Vagina (tissue), 2 donors: ENCODE measurements around the gene TANGO2.

ENCODE experiments used
- CTCF ChIP-seq, 3 experiments: fragments of 450-650 bp in 2 of 3; fragments of 200-600 bp in 1 of 3; sonication (generic) in 1 of 3; IDR thresholded peaks; one replicate each; pipeline ENCODE4 v1.5.1; 2017 to 2019; ENCODE audit warnings: antibody characterized with exemption in 3 of 3, mild to moderate bottlenecking in 2 of 3, moderate library complexity in 2 of 3
- POLR2A ChIP-seq, 2 donors: fragments of 450-650 bp; IDR thresholded peaks; one replicate each; pipeline ENCODE4 v1.6.1; 2017; ENCODE audit warnings: antibody characterized with exemption in 2 of 2, mild to moderate bottlenecking in 2 of 2, moderate library complexity in 2 of 2

DNA sequence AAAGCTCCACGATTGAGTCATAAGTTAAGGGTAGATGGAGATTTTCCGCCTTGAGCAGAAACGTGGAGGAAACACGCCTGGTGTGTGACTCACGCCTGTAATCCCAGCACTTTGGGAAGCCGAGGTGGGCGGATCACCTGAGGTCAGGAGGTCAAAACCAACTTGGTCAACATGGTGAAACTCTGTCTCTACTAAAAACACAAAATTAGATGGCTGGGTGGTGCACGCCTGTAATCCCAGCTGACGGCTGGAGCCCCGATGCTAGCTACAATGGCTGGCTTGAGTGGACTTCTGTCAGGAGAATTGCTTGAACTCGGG is 41.8 kb downstream of the TANGO2 start:
- TF ChIP-seq CTCF (IDR thresholded peaks at IDR 0.05): no peak
- no peak for TF ChIP-seq POLR2A (IDR thresholded peaks at IDR 0.05)
